WTC11 (cell line): ENCODE data around the gene PTPRG. TPM values are rescaled to one million over a fixed set of nuclear protein-coding genes. Genes with fewer than 3 reads are reported as not detected.

Experiments used
- ATAC-seq: fragments of 200-7000 bp; cut with Tn5 transposase; 2 replicates; pipeline ENCODE4 v1.10.0; 2021; ENCODE audit warnings: mild to moderate bottlenecking, moderate library complexity
- CTCF ChIA-PET: fragments of 300-600 bp; sonication (Branson Sonifier 250); formaldehyde crosslinking; loops from one replicate; lab custom pipeline; 2021; ENCODE audit warnings: antibody characterized with exemption; lab: Charles Lee
- POLR2A ChIA-PET: fragments of 350-600 bp; sonication (Branson Sonifier 250); formaldehyde crosslinking; loops from one replicate; lab custom pipeline; 2021; ENCODE audit warnings: antibody characterized with exemption; lab: Charles Lee
- DNase-seq: peaks from one replicate; pipeline ENCODE4 v3.0.0; 2021; ENCODE audit warnings: low spot score
- H3K27ac Mint-ChIP-seq: 2 replicates; pipeline ENCODE4 v1.8.0; 2021; ENCODE audit warnings: mixed read lengths
- H3K27me3 Mint-ChIP-seq: 2 replicates; pipeline ENCODE4 v1.8.0; 2021; ENCODE audit warnings: low read depth, mild to moderate bottlenecking, moderate library complexity, mixed read lengths
- H3K36me3 Mint-ChIP-seq: 2 replicates; pipeline ENCODE4 v1.8.0; 2021; ENCODE audit warnings: mixed read lengths
- H3K4me1 Mint-ChIP-seq: 2 replicates; pipeline ENCODE4 v1.8.0; 2022; ENCODE audit warnings: mixed read lengths
- H3K4me3 Mint-ChIP-seq: 2 replicates; pipeline ENCODE4 v1.8.0; 2021; ENCODE audit warnings: mild to moderate bottlenecking, moderate library complexity, mixed read lengths
- H3K9me3 Mint-ChIP-seq: 2 replicates; pipeline ENCODE4 v1.8.0; 2021; ENCODE audit warnings: mixed read lengths
- AFF4 ChIP-seq: sonication (generic); formaldehyde crosslinking; IDR thresholded peaks from 2 replicates; pipeline ENCODE4 v1.8.1; 2023; ENCODE audit warnings: mild to moderate bottlenecking, missing genetic modification reagents, borderline replicate concordance
- ARID4B ChIP-seq: sonication (generic); formaldehyde crosslinking; IDR thresholded peaks from 2 replicates; pipeline ENCODE4 v1.8.0; 2023; ENCODE audit warnings: missing genetic modification reagents, mild to moderate bottlenecking, borderline replicate concordance
- CBFB ChIP-seq: sonication (generic); formaldehyde crosslinking; IDR thresholded peaks from 2 replicates; pipeline ENCODE4 v1.8.1; 2022; ENCODE audit warnings: mild to moderate bottlenecking, low read depth, missing genetic modification reagents
- CTCF ChIP-seq: fragments of 200-600 bp; IDR thresholded peaks from 2 replicates; pipeline ENCODE4 v1.8.0; 2022; ENCODE audit warnings: antibody characterized with exemption
- E2F4 ChIP-seq: sonication (generic); formaldehyde crosslinking; IDR thresholded peaks from 2 replicates; pipeline ENCODE4 v1.8.1; 2022; ENCODE audit warnings: low read depth, mild to moderate bottlenecking, moderate library complexity, missing genetic modification reagents, borderline replicate concordance
- FOXK1 ChIP-seq: sonication (generic); formaldehyde crosslinking; IDR thresholded peaks from 2 replicates; pipeline ENCODE4 v1.8.0; 2022; ENCODE audit warnings: mild to moderate bottlenecking, moderate library complexity, missing genetic modification reagents
- GABPB1 ChIP-seq: sonication (generic); formaldehyde crosslinking; IDR thresholded peaks from 2 replicates; pipeline ENCODE4 v1.8.1; 2023; ENCODE audit warnings: mild to moderate bottlenecking, missing genetic modification reagents
- GTF2I ChIP-seq: fragments of 250-450 bp; sonication (Bioruptor Pico); conservative IDR thresholded peaks from 2 replicates; pipeline ENCODE4 v1.4.0; 2021; ENCODE audit warnings: mild to moderate bottlenecking
- JAZF1 ChIP-seq: fragments of 250-450 bp; sonication (Bioruptor Pico); IDR thresholded peaks from 2 replicates; pipeline ENCODE4 v1.9.0; 2021; ENCODE audit warnings: moderate library complexity, mild to moderate bottlenecking, inconsistent platforms
- PRDM15 ChIP-seq: sonication (generic); formaldehyde crosslinking; IDR thresholded peaks from 2 replicates; pipeline ENCODE4 v1.8.0; 2022; ENCODE audit warnings: missing genetic modification reagents
- PREB ChIP-seq: sonication (generic); formaldehyde crosslinking; IDR thresholded peaks from 2 replicates; pipeline ENCODE4 v1.8.1; 2022; ENCODE audit warnings: mild to moderate bottlenecking, missing genetic modification reagents, moderate library complexity, borderline replicate concordance
- SP1 ChIP-seq: sonication (generic); formaldehyde crosslinking; conservative IDR thresholded peaks from 2 replicates; pipeline ENCODE4 v1.8.1; 2022; ENCODE audit warnings: missing genetic modification reagents
- TEAD1 ChIP-seq: sonication (generic); formaldehyde crosslinking; IDR thresholded peaks from 2 replicates; pipeline ENCODE4 v1.8.0; 2022; ENCODE audit warnings: mild to moderate bottlenecking, missing genetic modification reagents
- ZBTB43 ChIP-seq: sonication (generic); formaldehyde crosslinking; IDR thresholded peaks from 2 replicates; pipeline ENCODE4 v1.8.1; 2023; ENCODE audit warnings: mild to moderate bottlenecking, missing genetic modification reagents
- ZNF219 ChIP-seq: sonication (generic); formaldehyde crosslinking; IDR thresholded peaks from 2 replicates; pipeline ENCODE4 v1.8.0; 2023; ENCODE audit warnings: missing genetic modification reagents, mild to moderate bottlenecking, borderline replicate concordance
- total RNA-seq: library from RNA; stranded (reverse); gene quantifications from 3 replicates; pipeline ENCODE4 v1.2.3, GENCODE V29; 2021

PTPRG gene
- total RNA-seq, 1 experiment from 2014 or later = 106 TPM

- ATAC-seq (no peak), DNase-seq (no peak)
- CTCF ChIA-PET = interaction anchor here (1.4 to 2.3 kb wide), 2 partner anchors 18 to 22 kb away, joined by 3 to 5 read pairs; no protein-coding TSS in a partner anchor
- H3K9me3 Mint-ChIP-seq = no peaks in the 10 kb centered on the region
- peaks cover 8% of the 10 kb centered on the region for H3K4me1 Mint-ChIP-seq
- H3K4me3 Mint-ChIP-seq = no peak overlapping the region
- TF ChIP-seq GTF2I (CRISPR knock-in tag) = no peak
- TF ChIP-seq PREB (CRISPR knock-in tag) = no peak
- no peak for TF ChIP-seq PRDM15 (CRISPR knock-in tag)
- no peak for TF ChIP-seq ZNF219 (CRISPR knock-in tag)
- TF ChIP-seq E2F4 (CRISPR knock-in tag) = no peak
- TF ChIP-seq SP1 (CRISPR knock-in tag) = no peak
- TF ChIP-seq JAZF1 (CRISPR knock-in tag) = no peak
- no peak for TF ChIP-seq ARID4B (CRISPR knock-in tag)
- no peak for TF ChIP-seq TEAD1 (CRISPR knock-in tag)
- TF ChIP-seq AFF4 (CRISPR knock-in tag) = no peak
- no peak for TF ChIP-seq CTCF
- TF ChIP-seq CBFB (CRISPR knock-in tag) = no peak
- TF ChIP-seq ZBTB43 (CRISPR knock-in tag) = no peak
- no peak for TF ChIP-seq FOXK1 (CRISPR knock-in tag)
- no peak for TF ChIP-seq GABPB1 (CRISPR knock-in tag)
- TF ChIP-seq, all 79 proteins: peak for 0
- H3K36me3 Mint-ChIP-seq = peaks cover 40% of the 10 kb centered on the region
- POLR2A ChIA-PET = interaction anchor here (1.3 kb wide), 1 partner anchor 19 kb away, joined by 3 read pairs; no protein-coding TSS in a partner anchor
- no peak overlapping the region for H3K27ac Mint-ChIP-seq
- H3K27me3 Mint-ChIP-seq = no peaks in the 10 kb centered on the region
Measured at GRCh38 chr3:62207197-62207596, 645.8 kb downstream of the PTPRG start.
